Liver (tissue), 9 donors: ENCODE measurements around the gene PTCH2. TPM values are rescaled to one million over a fixed set of nuclear protein-coding genes. Genes with fewer than 3 reads are reported as not detected.
A peak's percentile ranks its signal among the peaks of the same experiment; 100 is the strongest.

ENCODE experiments used
- DNase-seq: peaks from one replicate; pipeline ENCODE4 v3.0.0-alpha.2; 2017; ENCODE audit warnings: low spot score
- H3K27ac ChIP-seq, 2 donors: one replicate each; pipeline ENCODE4 v1.7.0; 2013; ENCODE audit warnings: inconsistent platforms in 2 of 2, low read length in 2 of 2, control low read depth in 1 of 2, low read depth in 1 of 2, mild to moderate bottlenecking in 1 of 2
- H3K27me3 ChIP-seq, 4 donors: one replicate each; pipeline versions ENCODE4 v1.6.1 to v1.7.0; 2013; ENCODE audit warnings: low read length in 3 of 4, inconsistent platforms in 1 of 4, mild to moderate bottlenecking in 1 of 4, moderate library complexity in 1 of 4; ENCODE audit not compliant: control insufficient read depth in 4 of 4, insufficient read depth in 4 of 4
- H3K36me3 ChIP-seq, 4 donors: one replicate each; pipeline versions ENCODE4 v1.6.1 to v1.7.0; 2013; ENCODE audit warnings: low read length in 3 of 4, mild to moderate bottlenecking in 3 of 4, low read depth in 1 of 4, moderate library complexity in 1 of 4; ENCODE audit not compliant: control insufficient read depth in 4 of 4, insufficient read depth in 3 of 4
- H3K4me1 ChIP-seq, 4 donors: one replicate each; pipeline versions ENCODE4 v1.6.1 to v1.7.0; 2013; ENCODE audit warnings: low read length in 3 of 4, mild to moderate bottlenecking in 3 of 4, moderate library complexity in 1 of 4; ENCODE audit not compliant: control insufficient read depth in 4 of 4, insufficient read depth in 4 of 4
- H3K4me3 ChIP-seq, 3 donors: one replicate each; pipeline versions ENCODE4 v1.6.1 to v1.7.0; 2013; ENCODE audit warnings: low read length in 3 of 3, control low read depth in 1 of 3, low read depth in 1 of 3, mild to moderate bottlenecking in 1 of 3
- H3K9ac ChIP-seq, 2 donors: one replicate each; pipeline ENCODE4 v1.7.0; 2013; ENCODE audit warnings: low read length in 2 of 2, mild to moderate bottlenecking in 2 of 2, moderate library complexity in 2 of 2, control low read depth in 1 of 2, low read depth in 1 of 2
- H3K9me3 ChIP-seq, 4 donors: one replicate each; pipeline versions ENCODE4 v1.6.1 to v1.7.0; 2013; ENCODE audit warnings: low read length in 3 of 4; ENCODE audit not compliant: control insufficient read depth in 4 of 4
- ATF3 ChIP-seq: IDR thresholded peaks from 2 replicates; pipeline ENCODE4 v1.6.1; 2016; ENCODE audit warnings: antibody characterized with exemption
- EGR1 ChIP-seq, 2 donors: IDR thresholded peaks; 2 replicates each; pipeline ENCODE4 v1.6.1; 2016 to 2018; ENCODE audit warnings: antibody characterized with exemption in 2 of 2, low read depth in 2 of 2
- FOXA2 ChIP-seq: IDR thresholded peaks from 2 replicates; pipeline ENCODE4 v1.6.1; 2016; ENCODE audit warnings: antibody characterized with exemption
- GABPA ChIP-seq, 2 donors: IDR thresholded peaks in 1 of 2; conservative IDR thresholded peaks in 1 of 2; 2 replicates each; pipeline ENCODE4 v1.6.1; 2016; ENCODE audit warnings: antibody characterized with exemption in 2 of 2, mild to moderate bottlenecking in 1 of 2, moderate library complexity in 1 of 2
- HNF4A ChIP-seq, 2 donors: conservative IDR thresholded peaks; 2 replicates each; pipeline ENCODE4 v1.6.1; 2016; ENCODE audit warnings: antibody characterized with exemption in 2 of 2, mild to moderate bottlenecking in 2 of 2
- JUND ChIP-seq, 2 donors: IDR thresholded peaks; 2 replicates each; pipeline ENCODE4 v1.6.1; 2016; ENCODE audit warnings: antibody characterized with exemption in 2 of 2
- NR2F2 ChIP-seq: IDR thresholded peaks from 2 replicates; pipeline ENCODE4 v1.6.1; 2016; ENCODE audit warnings: antibody characterized with exemption
- RXRA ChIP-seq, 2 donors: IDR thresholded peaks; 2 replicates each; pipeline ENCODE4 v1.6.1; 2017 to 2018; ENCODE audit warnings: antibody characterized with exemption in 2 of 2, mild to moderate bottlenecking in 1 of 2
- YY1 ChIP-seq: IDR thresholded peaks from 2 replicates; pipeline ENCODE4 v1.6.1; 2016; ENCODE audit warnings: antibody characterized with exemption, mild to moderate bottlenecking
- ZBTB33 ChIP-seq: IDR thresholded peaks from 2 replicates; pipeline ENCODE4 v1.6.1; 2016; ENCODE audit warnings: antibody characterized with exemption
- WGBS: extraction: QIAGEN DNeasy Blood & Tissue Kit; methylation state at CpG from one replicate; pipeline ENCODE4 v1.1.7; 2013; 5-methylcytosine and 5-hydroxymethylcytosine counted together
- polyA plus RNA-seq, 2 donors: library from polyadenylated mRNA; stranded (reverse) in 1 of 2; unstranded in 1 of 2; fragments of 200-250 nt in 1 of 2; fragments of >200 nt in 1 of 2; fragmentation: Nextera tagmentation in 1 of 2; extraction: Ambion mirVana in 1 of 2; gene quantifications; one replicate each; pipeline versions ENCODE4 v1.2.1 to v1.2.3, GENCODE V29; 2013 to 2015
- total RNA-seq, 2 donors: library from RNA; depleted of rRNA; stranded (reverse); fragments of >200 nt; gene quantifications; one replicate each; pipeline ENCODE4 v1.2.3, GENCODE V29; 2014
- TF ChIP-seq, protein P1 (sequence below): IDR thresholded peaks from 2 replicates; pipeline ENCODE4 v1.6.1; 2016; ENCODE audit warnings: antibody characterized with exemption, mild to moderate bottlenecking
- TF ChIP-seq, protein P2 (sequence below): IDR thresholded peaks from 2 replicates; pipeline ENCODE4 v1.6.1; 2016; ENCODE audit warnings: antibody characterized with exemption
- donor health status: healthy.
- donor health status: healthy.
- donor health status: healthy.
- donor health status: healthy.
- donor health status: healthy.

The PTCH2 gene
- total and polyA plus RNA-seq, 4 donors, result 0.14 to 0.24 (median 0.16) TPM

GRCh38 chr1:44806025-44806703, 36.9 kb downstream of the PTCH2 start (continued):
- TF ChIP-seq, protein P1, sequence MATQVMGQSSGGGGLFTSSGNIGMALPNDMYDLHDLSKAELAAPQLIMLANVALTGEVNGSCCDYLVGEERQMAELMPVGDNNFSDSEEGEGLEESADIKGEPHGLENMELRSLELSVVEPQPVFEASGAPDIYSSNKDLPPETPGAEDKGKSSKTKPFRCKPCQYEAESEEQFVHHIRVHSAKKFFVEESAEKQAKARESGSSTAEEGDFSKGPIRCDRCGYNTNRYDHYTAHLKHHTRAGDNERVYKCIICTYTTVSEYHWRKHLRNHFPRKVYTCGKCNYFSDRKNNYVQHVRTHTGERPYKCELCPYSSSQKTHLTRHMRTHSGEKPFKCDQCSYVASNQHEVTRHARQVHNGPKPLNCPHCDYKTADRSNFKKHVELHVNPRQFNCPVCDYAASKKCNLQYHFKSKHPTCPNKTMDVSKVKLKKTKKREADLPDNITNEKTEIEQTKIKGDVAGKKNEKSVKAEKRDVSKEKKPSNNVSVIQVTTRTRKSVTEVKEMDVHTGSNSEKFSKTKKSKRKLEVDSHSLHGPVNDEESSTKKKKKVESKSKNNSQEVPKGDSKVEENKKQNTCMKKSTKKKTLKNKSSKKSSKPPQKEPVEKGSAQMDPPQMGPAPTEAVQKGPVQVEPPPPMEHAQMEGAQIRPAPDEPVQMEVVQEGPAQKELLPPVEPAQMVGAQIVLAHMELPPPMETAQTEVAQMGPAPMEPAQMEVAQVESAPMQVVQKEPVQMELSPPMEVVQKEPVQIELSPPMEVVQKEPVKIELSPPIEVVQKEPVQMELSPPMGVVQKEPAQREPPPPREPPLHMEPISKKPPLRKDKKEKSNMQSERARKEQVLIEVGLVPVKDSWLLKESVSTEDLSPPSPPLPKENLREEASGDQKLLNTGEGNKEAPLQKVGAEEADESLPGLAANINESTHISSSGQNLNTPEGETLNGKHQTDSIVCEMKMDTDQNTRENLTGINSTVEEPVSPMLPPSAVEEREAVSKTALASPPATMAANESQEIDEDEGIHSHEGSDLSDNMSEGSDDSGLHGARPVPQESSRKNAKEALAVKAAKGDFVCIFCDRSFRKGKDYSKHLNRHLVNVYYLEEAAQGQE, result no peak
- TF ChIP-seq JUND (IDR thresholded peaks at IDR 0.05), result no peak
- TF ChIP-seq GABPA (IDR thresholded peaks at IDR 0.05 in 1 of 2, conservative IDR thresholded peaks at IDR 0.05 in 1 of 2), result no peak
- no peak for TF ChIP-seq HNF4A (conservative IDR thresholded peaks at IDR 0.05)

- Histone ChIP-seq H3K27ac (peak overlapping the region in 1 of 2 donors; percentile 11), H3K9ac (no peak overlapping the region), H3K9me3 (no peaks in the 10 kb centered on the region), H3K4me1 (peaks cover 15 to 51% (median 38%) of the 10 kb centered on the region in 4 donors), H3K27me3 (no peaks in the 10 kb centered on the region), H3K4me3 (no peak overlapping the region), H3K36me3 (peaks cover 0 to 8% (median 8%) of the 10 kb centered on the region in 4 donors)
- no peak for DNase-seq
- WGBS, result 96% methylated on average over 20 of the region's 20 CpGs
- TF ChIP-seq, protein P1, result no peak
- TF ChIP-seq ATF3 (no peak), RXRA (IDR thresholded peaks at IDR 0.05) (no peak), YY1 (no peak), EGR1 (IDR thresholded peaks at IDR 0.05; ENCODE audit: low read depth in 2 of 2) (no peak), NR2F2 (no peak), FOXA2 (no peak), ZBTB33 (no peak)
- TF ChIP-seq, protein P2, sequence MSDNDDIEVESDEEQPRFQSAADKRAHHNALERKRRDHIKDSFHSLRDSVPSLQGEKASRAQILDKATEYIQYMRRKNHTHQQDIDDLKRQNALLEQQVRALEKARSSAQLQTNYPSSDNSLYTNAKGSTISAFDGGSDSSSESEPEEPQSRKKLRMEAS, result no peak
These were observed 37.6 kb downstream of the PTCH2 start for GRCh38 chr1:44805311-44806024.
